Tibial nerve (tissue), 4 donors: ENCODE results near the gene ASB3. TPM values are rescaled to one million over a fixed set of nuclear protein-coding genes. Genes with fewer than 3 reads are reported as not detected.

Experiments used
- DNase-seq, 2 donors: peaks; one replicate each; pipeline ENCODE4 v3.0.0-alpha.2; 2019; ENCODE audit warnings: low spot score in 2 of 2
- H3K27ac ChIP-seq, 4 donors: fragments of 200-600 bp; sonication (generic) in 3 of 4; one replicate each; pipeline ENCODE4 v1.5.1; 2017 to 2019; ENCODE audit warnings: mild to moderate bottlenecking in 1 of 4
- H3K27me3 ChIP-seq, 2 donors: fragments of 200-600 bp; sonication (generic) in 1 of 2; one replicate each; pipeline versions ENCODE4 v1.5.1 to v1.6.0; 2017 to 2019
- H3K36me3 ChIP-seq, 3 donors: fragments of 200-600 bp; sonication (generic); one replicate each; pipeline ENCODE4 v1.5.1; 2018 to 2019
- H3K4me1 ChIP-seq, 4 donors: fragments of 200-600 bp; sonication (generic) in 3 of 4; one replicate each; pipeline ENCODE4 v1.5.1; 2017 to 2019
- H3K4me3 ChIP-seq, 4 donors: fragments of 200-600 bp; sonication (generic) in 3 of 4; one replicate each; pipeline ENCODE4 v1.5.1; 2017 to 2019; ENCODE audit warnings: mild to moderate bottlenecking in 1 of 4, moderate library complexity in 1 of 4
- H3K9me3 ChIP-seq, 4 donors: fragments of 200-600 bp; sonication (generic) in 3 of 4; one replicate each; pipeline ENCODE4 v1.5.1; 2017 to 2019
- CTCF ChIP-seq, 5 experiments: fragments of 200-600 bp in 3 of 5; fragments of 450-650 bp in 2 of 5; sonication (generic) in 3 of 5; IDR thresholded peaks; one replicate each; pipeline ENCODE4 v1.5.1; 2016 to 2019; ENCODE audit warnings: antibody characterized with exemption in 5 of 5, mild to moderate bottlenecking in 3 of 5, moderate library complexity in 2 of 5
- EP300 ChIP-seq, 2 donors: sonication (generic); formaldehyde crosslinking; IDR thresholded peaks; one replicate each; pipeline ENCODE4 v1.6.1; 2017; ENCODE audit warnings: antibody characterized with exemption in 2 of 2, mild to moderate bottlenecking in 1 of 2
- POLR2A ChIP-seq, 2 donors: fragments of 450-650 bp; IDR thresholded peaks; one replicate each; pipeline ENCODE4 v1.6.1; 2017; ENCODE audit warnings: antibody characterized with exemption in 2 of 2, mild to moderate bottlenecking in 2 of 2, moderate library complexity in 2 of 2
- WGBS, 2 donors: methylation state at CpG; one replicate each; pipeline ENCODE4 v1.1.5; 2018; 5-methylcytosine and 5-hydroxymethylcytosine counted together
- total RNA-seq, 4 donors: library from RNA; depleted of rRNA; stranded (reverse); fragments of >200 nt; gene quantifications; one replicate each; pipeline ENCODE4 v1.1.0, GENCODE V29; 2016

Gene ASB3
- total RNA-seq, 4 donors from 2014 or later = 16.8 to 24.7 (median 17.3) TPM

- H3K4me1 ChIP-seq = peaks cover 0 to 8% (median 0%) of the 10 kb centered on the region in 4 donors
Measured at GRCh38 chr2:53629001-53629400, 157.8 kb downstream of the ASB3 start.

GRCh38 chr2:53622141-53622540, 164.6 kb downstream of the ASB3 start:
- H3K4me3 ChIP-seq = no peak overlapping the region
- no peaks in the 10 kb centered on the region for H3K27me3 ChIP-seq
- no peak for TF ChIP-seq CTCF (IDR thresholded peaks at IDR 0.05)
- TF ChIP-seq EP300 (IDR thresholded peaks at IDR 0.05) = no peak
- no peak for TF ChIP-seq POLR2A (IDR thresholded peaks at IDR 0.05)
- no peaks in the 10 kb centered on the region for H3K9me3 ChIP-seq
- no peak for DNase-seq
- no peak overlapping the region for H3K27ac ChIP-seq
- H3K4me1 ChIP-seq = no peaks in the 10 kb centered on the region
- H3K36me3 ChIP-seq = no peaks in the 10 kb centered on the region

More at GRCh38 chr2:53629001-53629400, 157.8 kb downstream of the ASB3 start:
- TF ChIP-seq CTCF (IDR thresholded peaks at IDR 0.05) = no peak
- no peak for TF ChIP-seq EP300 (IDR thresholded peaks at IDR 0.05)
- no peak for TF ChIP-seq POLR2A (IDR thresholded peaks at IDR 0.05)
- no peak for DNase-seq
- H3K36me3 ChIP-seq = no peaks in the 10 kb centered on the region
- no peak overlapping the region for H3K27ac ChIP-seq
- H3K27me3 ChIP-seq = no peaks in the 10 kb centered on the region
- no peaks in the 10 kb centered on the region for H3K9me3 ChIP-seq
- no peak overlapping the region for H3K4me3 ChIP-seq
- 61 to 68% methylated on average over 6 of the region's 6 CpGs for WGBS, 2 donors

GRCh38 chr2:53620981-53621380, 165.8 kb downstream of the ASB3 start:
- TF ChIP-seq EP300 (IDR thresholded peaks at IDR 0.05) = no peak
- Histone ChIP-seq H3K36me3 (no peaks in the 10 kb centered on the region), H3K4me1 (no peaks in the 10 kb centered on the region), H3K27ac (no peak overlapping the region), H3K4me3 (no peak overlapping the region), H3K27me3 (no peaks in the 10 kb centered on the region), H3K9me3 (no peaks in the 10 kb centered on the region)
- 49 to 61% methylated on average over 2 of the region's 2 CpGs for WGBS, 2 donors
- DNase-seq = no peak

Other genes starting within 250 kb of the ASB3 start
- gene CHAC2, start 19.1 kb downstream of the ASB3 start, total RNA-seq = 1 to 10 TPM; 1.1 to 4.8 (median 1.8) TPM
- 100 to 1,000 TPM in 2 of 4 donors, 10 to 100 TPM in 2; 90.8 to 102 (median 97.2) TPM for gene ERLEC1, start 91 bp upstream of the ASB3 start, total RNA-seq
- gene GPR75, start 73.0 kb upstream of the ASB3 start, total RNA-seq = 1 to 10 TPM in 3 of 4 donors, under 1 TPM in 1; 0.98 to 2.2 (median 2.0) TPM
- gene PSME4, start 184.0 kb upstream of the ASB3 start, total RNA-seq = 10 to 100 TPM; 32.4 to 50.6 (median 38.5) TPM